Regular cardiac myocyte (primary cell): Measurements from ENCODE around the gene KCTD17. TPM values are rescaled to one million over a fixed set of nuclear protein-coding genes. Genes with fewer than 3 reads are reported as not detected.

Source experiments
- total RNA-seq: library from RNA; depleted of rRNA; stranded (reverse); fragments of >200 nt; gene quantifications from 2 replicates; pipeline ENCODE4 v1.2.3, GENCODE V29; 2014

KCTD17 gene
- total RNA-seq = 20.0 and 35.7 TPM in 2 replicates

DNA sequence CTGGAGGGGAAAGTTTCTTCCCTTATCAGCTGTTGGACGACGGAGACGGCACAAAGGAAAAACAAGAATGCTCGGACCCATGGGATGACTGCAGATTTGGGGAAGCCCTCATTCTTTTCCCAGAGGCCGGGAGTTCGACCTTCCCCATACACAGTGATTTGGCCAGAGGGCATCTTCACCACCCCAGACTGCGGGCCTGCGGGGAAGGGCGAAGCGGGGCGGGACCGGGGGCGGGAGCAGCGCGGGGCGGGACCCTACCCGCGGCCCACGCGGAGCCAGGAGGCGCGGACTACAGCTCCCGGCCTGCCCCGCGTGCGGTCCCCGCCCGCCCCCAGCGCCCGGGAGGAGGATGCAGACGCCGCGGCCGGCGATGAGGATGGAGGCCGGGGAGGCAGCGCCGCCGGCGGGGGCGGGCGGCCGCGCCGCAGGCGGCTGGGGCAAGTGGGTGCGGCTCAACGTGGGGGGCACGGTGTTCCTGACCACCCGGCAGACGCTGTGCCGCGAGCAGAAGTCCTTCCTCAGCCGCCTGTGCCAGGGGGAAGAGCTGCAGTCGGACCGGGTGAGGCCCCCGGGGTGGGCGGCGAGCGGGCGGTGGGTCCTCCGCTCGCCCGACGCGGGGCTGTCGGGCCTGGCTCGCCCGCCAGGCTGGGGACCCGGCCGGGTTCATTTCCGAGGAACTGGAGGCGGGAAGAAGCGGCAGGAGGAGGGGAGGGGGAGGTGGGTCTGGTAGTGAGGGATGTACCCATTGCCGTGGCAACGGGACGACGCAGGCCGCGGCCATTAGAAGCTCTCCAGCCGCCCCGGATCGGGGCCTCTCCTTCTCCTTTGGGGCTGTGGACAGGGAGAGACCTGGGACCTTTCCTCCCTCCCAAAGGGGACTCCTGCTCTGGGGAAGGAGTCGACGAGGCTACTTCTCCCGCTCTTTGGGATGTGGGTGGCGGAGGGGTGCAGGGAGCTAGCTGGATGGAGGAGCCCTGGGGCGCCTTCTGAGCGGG, at the start of gene KCTD17:
Gene KCTD17 (plus strand): TSS at position 352 of the 995 bp plus-strand sequence. CDS start 19 bp downstream, at position 371.

DNA sequence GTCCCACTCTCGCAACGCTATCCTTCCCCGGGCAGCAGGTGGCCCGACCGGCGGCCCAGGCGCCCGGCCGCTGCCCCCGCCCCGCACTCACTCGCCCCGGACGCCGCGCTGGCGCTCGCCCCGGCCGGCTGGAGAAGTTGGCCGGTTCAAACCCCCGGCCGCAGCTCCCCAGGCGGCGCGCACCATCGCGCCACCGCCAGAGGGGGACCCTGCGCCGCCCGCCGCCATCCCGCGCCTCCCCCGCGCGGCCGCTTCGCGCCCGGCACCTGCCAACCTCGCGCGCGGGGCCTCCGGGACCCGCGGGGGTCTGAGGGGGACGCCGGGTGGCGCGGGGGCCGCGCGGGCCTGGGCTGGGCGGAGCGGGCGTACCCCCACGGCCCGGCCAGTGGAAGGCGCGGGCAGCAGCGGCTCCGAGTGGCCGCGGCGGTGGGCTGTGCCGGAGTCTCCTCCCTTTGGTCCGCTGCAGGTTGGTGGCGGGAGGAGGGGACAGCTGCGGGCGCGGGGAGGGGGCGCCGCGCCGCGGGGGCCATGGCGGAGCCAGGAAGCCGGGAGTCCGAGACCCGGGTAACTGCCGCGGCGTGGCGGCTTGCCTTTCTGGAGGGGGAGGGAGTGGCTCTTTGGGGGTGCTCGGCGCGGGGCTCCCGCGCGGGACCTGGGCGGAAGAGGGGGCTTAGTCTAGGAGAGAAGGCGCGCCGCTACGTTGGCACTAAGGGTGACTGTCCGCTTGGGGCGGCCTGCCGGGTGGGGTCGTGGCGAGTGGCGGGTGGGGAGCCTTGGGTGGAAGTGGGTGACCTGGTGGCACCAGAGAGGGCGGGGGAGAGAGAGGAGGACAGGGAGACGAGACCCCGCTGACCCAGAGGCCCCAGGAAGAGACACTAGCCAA, 32.0 kb upstream of the KCTD17 start, which contains the start of the genes MPST and TST:
Gene MPST (plus strand): TSS at position 434 of the 883 bp plus-strand sequence. CDS start 95 bp downstream, at position 529.
Gene TST (minus strand): TSS at position 139 of the 883 bp plus-strand sequence. CDS start 715 bp downstream, outside the sequence.

GRCh38 chr22:37109242-37109917, 57.8 kb downstream of the KCTD17 start, which contains the start of gene TMPRSS6:
TMPRSS6 (minus strand) TSS chr22:37109713; CDS start chr22:37103417, 6,296 bp downstream.

Other genes starting within 250 kb of the KCTD17 start
- not detected in 2 replicates for gene PVALB, start 234.7 kb upstream of the KCTD17 start, total RNA-seq
- under 0.01 TPM in 1 of 2 replicates, not detected in the other for gene NCF4, start 190.7 kb upstream of the KCTD17 start, total RNA-seq
- 1.3 and 4.5 TPM in 2 replicates for gene CSF2RB, start 138.1 kb upstream of the KCTD17 start, total RNA-seq
- 35.2 and 47.0 TPM in 2 replicates for gene TST, start 32.3 kb upstream of the KCTD17 start, total RNA-seq
- 60.9 and 62.7 TPM in 2 replicates for gene MPST, start 32.0 kb upstream of the KCTD17 start, total RNA-seq
- not detected in 2 replicates for gene TMPRSS6, start 58.0 kb downstream of the KCTD17 start, total RNA-seq
- gene IL2RB, start 98.2 kb downstream of the KCTD17 start, total RNA-seq = not detected in 2 replicates
- 3.5 and 5.6 TPM in 2 replicates for gene C1QTNF6, start 136.5 kb downstream of the KCTD17 start, total RNA-seq
- not detected in 2 replicates for gene SSTR3, start 160.7 kb downstream of the KCTD17 start, total RNA-seq
- 10.7 and 13.0 TPM in 2 replicates for gene RAC2, start 192.5 kb downstream of the KCTD17 start, total RNA-seq
- gene CYTH4, start 230.8 kb downstream of the KCTD17 start, total RNA-seq = under 0.01 and 0.28 TPM in 2 replicates